Measurements from ENCODE around the gene D2HGDH.

GRCh38 chr2:241764275-241765241, 30.1 kb downstream of the D2HGDH start:
- no peak for TF ChIP-seq POLR2A (IDR thresholded peaks at IDR 0.05)
- no peak for TF ChIP-seq CTCF (IDR thresholded peaks at IDR 0.05)

All from thyroid gland (tissue), 4 donors.